Dermis blood vessel endothelial cell (primary cell): ENCODE measurements around the gene DCTD. TPM values are rescaled to one million over a fixed set of nuclear protein-coding genes. Genes with fewer than 3 reads are reported as not detected.
"Not testable (repeated sequence)": the region's sequence is repeated elsewhere in the genome, so short reads cannot be mapped to it uniquely, and the experiment has no call there.

Experiments used
- DNase-seq: peaks from one replicate; pipeline ENCODE4 v3.0.0; 2010
- total RNA-seq: library from RNA; depleted of rRNA; stranded (reverse); fragments of >200 nt; gene quantifications from 2 replicates; pipeline ENCODE4 v1.2.3, GENCODE V29; 2014

Gene DCTD
- total RNA-seq, 1 donor from 2014 or later, result 77.3 TPM

GRCh38 chr4:182920676-182921075 lies 3.5 kb upstream of the DCTD start:
- DNase-seq, result no peak

- DNase-seq, result no peak
These were observed 1.7 kb upstream of the DCTD start for GRCh38 chr4:182918791-182919302.

- DNase-seq, result no peak
These were observed 940 bp upstream of the DCTD start for GRCh38 chr4:182918044-182918607.

GRCh38 chr4:182916483-182917181 lies 554 bp downstream of the DCTD start:
- DNase-seq, result peak; percentile 68

- DNase-seq, result no peak
These were observed 2.8 kb downstream of the DCTD start for GRCh38 chr4:182914357-182914756.

- no peak for DNase-seq
These were observed 3.6 kb downstream of the DCTD start for GRCh38 chr4:182913621-182914020.

- no peak for DNase-seq
These were observed 4.2 kb downstream of the DCTD start for GRCh38 chr4:182913036-182913435.

GRCh38 chr4:182908124-182908523 lies 9.1 kb downstream of the DCTD start:
- DNase-seq, result no peak

- DNase-seq, result no peak
These were observed 9.8 kb downstream of the DCTD start for GRCh38 chr4:182907396-182907795.

GRCh38 chr4:182906786-182907185 lies 10.4 kb downstream of the DCTD start:
- DNase-seq, result no peak

- no peak for DNase-seq
These were observed 12.1 kb downstream of the DCTD start for GRCh38 chr4:182905038-182905437.

GRCh38 chr4:182904211-182904761 lies 12.9 kb downstream of the DCTD start:
- no peak for DNase-seq

- DNase-seq, result no peak
These were observed 14.2 kb downstream of the DCTD start for GRCh38 chr4:182903013-182903412.

GRCh38 chr4:182901337-182901736 lies 15.8 kb downstream of the DCTD start:
- no peak for DNase-seq

GRCh38 chr4:182900021-182900420 lies 17.2 kb downstream of the DCTD start:
- DNase-seq, result not testable (repeated sequence)

- DNase-seq, result no peak
These were observed 18.7 kb downstream of the DCTD start for GRCh38 chr4:182898479-182898799.

GRCh38 chr4:182897601-182898478 lies 19.3 kb downstream of the DCTD start:
- DNase-seq, result no peak

GRCh38 chr4:182896421-182896820 lies 20.8 kb downstream of the DCTD start:
- DNase-seq, result no peak

- DNase-seq, result no peak
These were observed 21.3 kb downstream of the DCTD start for GRCh38 chr4:182895791-182896292.

- no peak for DNase-seq
These were observed 22.4 kb downstream of the DCTD start for GRCh38 chr4:182894681-182895275.

GRCh38 chr4:182893474-182894080 lies 23.6 kb downstream of the DCTD start:
- no peak for DNase-seq

- DNase-seq, result no peak
These were observed 24.1 kb downstream of the DCTD start for GRCh38 chr4:182893047-182893446.
